GM03348 (cell line): ENCODE results near the gene LMNTD1.
"Not testable (repeated sequence)": the region's sequence is repeated elsewhere in the genome, so short reads cannot be mapped to it uniquely, and the experiment has no call there.

Experiments
- DNase-seq: peaks from one replicate; pipeline ENCODE4 v3.0.0; 2012; ENCODE audit warnings: low spot score

LMNTD1 gene, protein sequence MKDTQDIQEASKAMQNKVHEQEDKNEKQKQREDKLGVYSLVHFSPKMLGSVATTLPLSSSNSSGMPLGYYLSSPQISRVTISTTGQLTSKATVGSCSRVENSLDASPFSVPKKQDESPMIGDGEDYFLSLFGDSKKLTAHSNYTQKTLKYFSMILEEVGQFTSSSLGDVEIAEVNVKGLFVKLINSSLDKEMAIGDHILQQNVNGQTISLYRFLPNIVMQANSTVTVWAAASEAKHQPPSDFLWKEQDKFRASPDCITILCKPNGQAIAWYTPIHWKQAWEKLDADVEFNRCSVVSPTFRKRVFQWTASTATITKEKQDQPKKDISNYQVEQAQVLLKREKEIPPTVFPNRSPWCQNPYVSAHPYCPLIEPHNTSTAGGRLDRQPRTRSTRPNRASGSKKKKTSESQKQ

DNA sequence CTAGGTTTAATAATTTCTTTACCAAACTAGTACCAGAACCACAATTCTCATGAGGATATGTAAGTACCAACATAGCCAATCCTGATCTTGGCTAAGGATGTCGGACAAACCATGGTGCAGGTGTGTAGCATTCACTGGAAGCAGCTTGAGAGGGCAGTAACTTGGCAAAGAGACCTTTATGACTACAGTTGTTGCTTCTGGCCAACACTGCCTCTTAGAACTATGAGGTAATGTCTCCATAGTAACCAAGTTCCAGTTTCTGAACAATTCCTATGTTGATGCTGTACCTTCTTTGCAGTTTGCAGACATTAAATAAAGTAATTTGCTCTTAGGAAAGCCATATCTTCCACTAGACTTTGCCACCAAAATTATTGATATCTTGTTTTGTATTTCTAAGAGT, at the start of gene LMNTD1:
Gene LMNTD1 (minus strand): TSS at position 186 of the 400 bp plus-strand sequence. CDS start 324 bp downstream, outside the sequence.
- peak; percentile 35 for DNase-seq

DNA sequence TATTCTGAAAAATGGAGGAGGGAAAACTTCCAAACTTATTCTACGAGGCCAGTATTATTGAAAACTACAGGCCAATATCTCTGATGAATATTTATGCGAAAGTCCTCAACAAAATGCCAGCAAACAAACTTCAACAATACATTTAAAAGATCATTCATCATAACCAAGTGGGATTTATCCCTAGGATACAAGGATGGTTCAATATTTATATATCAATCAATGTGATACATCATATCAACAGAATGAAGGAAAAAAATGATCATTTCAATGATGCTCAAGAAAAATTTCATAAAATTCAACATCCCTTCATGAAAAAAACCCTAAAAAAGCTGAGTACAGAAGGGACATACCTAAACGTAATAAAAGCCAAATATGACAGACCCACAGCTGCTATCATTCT, 45.9 kb upstream of the LMNTD1 start:
- no peak for DNase-seq

DNA sequence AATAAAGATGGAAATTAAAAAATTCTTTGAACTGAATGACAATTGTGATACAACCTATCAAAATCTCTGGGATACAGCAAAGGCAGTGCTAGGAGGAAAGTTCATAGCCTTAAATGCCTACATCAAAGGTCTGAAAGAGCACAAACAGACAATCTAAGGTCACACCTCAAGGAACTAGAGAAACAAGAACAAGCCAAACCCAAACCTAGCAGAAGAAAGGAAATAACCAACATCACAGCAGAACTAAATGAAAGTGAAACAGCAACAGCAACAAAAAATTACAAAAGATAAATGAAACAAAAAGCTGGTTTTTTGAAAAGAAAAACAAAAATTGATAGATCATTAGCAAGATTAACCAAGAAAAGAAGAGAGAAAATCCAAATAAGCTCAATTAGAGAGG, 42.4 kb upstream of the LMNTD1 start:
- DNase-seq, result not testable (repeated sequence)

DNA sequence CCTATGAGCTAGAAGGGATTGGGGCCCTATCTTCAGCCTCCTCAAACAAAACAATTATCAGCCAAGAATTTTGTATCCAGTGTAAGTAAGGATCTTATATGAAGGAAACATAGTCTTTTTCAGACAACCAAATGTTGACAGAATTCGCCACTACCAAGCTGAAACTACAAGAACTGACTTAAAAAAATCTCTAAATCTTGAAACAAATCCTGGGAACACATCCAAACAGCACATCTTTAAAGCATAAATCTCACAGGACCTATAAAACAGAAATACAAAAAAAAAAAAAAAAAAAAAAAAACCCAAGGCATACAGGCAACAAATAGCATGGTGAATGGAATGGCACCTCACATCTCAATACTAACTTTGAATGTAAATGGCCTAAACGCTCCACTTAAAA, 41.3 kb upstream of the LMNTD1 start:
- DNase-seq, result no peak

DNA sequence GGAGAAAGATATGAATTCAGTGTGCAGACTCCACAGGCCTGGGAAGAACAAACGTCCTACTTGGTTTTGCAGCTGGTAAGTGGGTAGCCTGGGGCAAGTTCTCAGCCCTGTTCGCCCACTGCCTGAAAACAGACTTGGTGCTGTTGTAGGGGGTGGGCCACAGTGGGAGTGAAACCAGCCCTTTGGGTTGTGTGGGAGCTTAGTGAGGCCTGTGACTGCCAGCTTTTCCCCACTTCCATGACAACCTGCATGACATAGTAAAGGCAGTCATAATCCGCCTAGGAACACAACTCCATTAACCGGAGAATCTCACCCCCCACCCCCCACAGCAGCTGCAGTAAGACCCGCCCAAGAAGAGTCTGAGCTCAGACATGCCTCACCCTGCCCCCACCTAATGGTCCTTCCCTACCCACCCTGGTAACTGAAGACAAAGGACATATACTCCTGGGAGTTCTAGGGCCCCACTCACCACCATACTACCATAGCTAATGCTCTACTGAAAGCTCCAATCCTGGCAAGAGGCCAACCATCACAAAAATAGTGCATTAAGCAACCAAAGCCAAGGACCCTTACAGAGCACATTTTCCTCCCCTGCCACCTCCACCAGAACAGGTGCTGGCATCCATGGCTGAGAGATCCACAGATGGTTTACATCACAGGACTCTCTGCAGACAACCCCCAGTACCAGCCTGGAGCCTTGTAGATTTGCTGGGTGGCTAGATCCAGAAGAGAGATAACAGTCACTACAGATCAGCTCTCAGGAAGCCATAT, 39.8 kb upstream of the LMNTD1 start:
- DNase-seq, result no peak

DNA sequence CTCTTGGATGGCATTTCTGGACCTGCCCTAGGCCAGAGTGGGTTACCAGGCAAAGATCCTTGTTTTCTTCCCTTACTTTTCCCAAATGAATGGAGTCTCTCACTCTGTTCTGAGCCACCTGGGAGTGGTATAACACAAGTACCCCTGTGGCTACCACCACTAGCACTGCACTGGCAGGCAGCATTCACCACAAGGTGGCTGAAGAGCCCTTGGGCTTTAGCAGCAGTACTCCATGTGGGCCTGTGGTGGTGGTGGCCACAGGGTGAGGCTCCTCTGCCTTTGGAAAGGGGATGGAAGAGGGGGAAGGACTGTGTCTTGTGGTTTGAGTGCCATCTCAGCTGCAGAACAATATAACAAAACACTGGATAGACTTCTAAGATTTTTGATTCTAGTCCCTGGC, 38.1 kb upstream of the LMNTD1 start:
- no peak for DNase-seq

DNA sequence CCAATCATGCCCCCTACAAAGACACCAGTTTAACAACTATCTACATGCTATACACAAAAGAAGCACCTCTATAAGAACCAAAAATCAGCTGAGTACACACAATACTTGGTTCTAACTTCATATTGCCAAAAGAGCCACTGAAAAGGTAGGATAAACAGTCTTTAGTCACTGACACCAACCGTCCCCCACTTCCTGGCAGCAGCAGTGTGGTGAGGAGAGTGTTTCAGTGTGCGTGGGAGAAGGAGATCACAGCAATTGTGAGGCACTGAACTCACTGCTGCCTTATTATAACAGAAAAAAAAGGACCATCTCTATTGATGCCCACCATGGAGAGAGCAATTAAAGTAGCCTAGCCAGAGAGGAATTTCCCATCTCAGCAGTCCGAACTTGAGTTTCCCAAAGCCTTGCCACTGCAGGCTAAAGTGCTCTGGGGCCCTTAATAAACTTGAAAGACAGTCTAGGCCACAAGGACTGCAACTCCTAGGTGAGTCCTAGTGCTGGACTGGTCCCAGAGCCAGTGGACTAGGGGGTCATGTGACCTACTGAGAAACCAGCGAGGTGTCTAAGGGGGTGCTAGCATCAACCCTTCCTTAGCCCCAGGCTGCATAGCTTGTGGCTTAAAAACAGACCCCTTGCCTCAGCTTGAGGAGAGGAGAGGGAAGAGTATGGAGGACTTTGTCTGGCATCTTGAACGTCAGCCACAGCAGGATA, 37.1 kb upstream of the LMNTD1 start:
- no peak for DNase-seq

DNA sequence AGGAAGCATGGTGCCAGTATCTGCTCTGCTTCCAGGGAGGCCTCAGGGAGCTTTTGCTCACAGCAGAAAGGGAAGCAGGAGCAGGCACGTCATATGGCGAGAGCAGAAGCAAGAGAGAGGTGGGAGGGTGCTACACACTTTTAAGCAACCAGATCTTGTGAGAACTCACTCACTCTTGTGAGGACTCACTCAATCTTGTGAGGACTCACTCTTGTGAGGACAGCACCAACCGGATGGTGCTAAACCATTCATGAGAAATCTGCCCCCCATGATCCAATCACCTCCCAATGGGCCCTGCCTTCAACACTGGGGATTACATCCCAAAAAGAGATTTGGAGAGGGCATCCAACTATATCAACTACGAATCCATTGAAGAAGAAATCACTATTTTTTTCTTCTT, 34.3 kb upstream of the LMNTD1 start:
- no peak for DNase-seq

DNA sequence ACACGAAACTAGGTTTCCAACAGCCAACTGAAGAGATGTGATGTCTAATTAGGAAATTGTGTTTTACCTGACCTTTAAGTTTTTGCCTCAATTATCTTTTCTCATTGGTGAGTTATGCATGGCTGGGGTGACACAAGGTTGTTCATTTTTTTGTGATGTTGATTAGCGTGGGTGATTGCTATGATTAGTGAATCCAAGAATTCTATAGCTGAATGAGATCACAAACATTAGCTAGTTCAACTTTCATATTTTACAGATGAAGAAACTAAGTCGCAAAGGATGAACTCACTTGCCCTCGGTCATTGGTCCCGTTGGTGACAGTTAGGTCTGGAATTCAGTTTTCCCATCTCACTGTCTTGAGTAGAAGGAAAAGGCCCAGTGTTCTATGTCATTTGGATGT, 32.6 kb upstream of the LMNTD1 start:
- DNase-seq, result no peak

DNA sequence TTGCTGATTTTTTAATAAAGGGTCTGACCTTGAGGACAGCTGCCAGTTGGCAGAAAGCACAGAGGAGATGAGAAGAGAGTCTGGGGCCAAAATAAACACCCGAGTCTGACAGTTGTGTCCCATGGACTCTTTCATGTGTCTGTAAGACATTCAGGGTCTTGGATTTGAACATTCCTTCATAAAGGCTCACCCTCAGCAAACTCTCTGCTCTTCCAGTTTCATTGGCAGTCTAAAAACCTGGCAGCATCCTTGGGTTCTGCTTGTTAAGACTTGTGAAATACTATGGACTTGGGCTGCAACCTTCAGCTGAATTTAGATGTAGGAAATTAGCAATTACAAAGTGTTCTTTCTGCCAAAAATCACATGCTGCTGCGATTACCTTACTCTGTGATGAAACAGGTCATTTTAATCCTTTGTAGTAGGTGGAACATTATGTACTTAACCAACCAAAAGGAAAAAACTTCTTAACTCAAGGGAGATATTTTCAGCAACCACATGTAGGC, 32.0 kb upstream of the LMNTD1 start:
- DNase-seq, result peak; percentile 33

DNA sequence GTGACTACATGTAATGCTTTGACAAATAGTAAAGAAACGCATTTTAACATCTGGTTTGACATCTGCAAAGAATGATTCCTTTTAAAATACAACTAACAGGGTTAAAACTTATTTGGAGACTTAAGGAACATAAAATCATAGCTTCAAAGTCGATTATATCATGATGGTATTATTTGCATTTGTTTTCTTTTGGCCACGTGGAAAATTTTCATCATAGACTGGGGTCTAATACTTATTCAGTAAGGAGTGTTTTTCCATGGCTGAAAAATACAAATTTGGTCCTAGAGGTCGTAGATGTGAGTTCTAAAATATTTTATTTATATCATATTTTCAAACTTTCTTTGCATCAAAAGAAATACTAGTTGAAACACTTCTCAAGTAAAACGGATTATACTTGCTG, 31.5 kb upstream of the LMNTD1 start:
- DNase-seq, result no peak

DNA sequence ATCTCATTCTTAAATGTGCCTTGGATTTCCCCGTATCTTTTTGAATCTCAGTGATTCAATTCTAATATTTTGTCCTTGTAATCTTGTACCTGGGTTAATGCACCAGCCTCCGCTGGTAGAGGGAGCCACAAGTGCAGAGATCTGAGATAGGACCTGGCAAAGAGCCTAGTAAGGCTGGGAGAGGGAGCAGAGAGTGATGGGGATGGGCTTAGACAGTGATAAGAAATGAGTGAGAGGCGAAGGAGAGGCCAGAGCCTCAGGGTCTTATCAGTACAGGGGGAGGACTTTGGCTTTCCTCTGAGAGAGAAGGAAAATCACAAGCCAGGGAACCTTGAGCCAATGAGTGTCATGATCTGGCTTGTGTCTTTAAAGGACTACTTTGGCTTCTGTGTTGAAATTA, 30.5 kb upstream of the LMNTD1 start:
- no peak for DNase-seq

DNA sequence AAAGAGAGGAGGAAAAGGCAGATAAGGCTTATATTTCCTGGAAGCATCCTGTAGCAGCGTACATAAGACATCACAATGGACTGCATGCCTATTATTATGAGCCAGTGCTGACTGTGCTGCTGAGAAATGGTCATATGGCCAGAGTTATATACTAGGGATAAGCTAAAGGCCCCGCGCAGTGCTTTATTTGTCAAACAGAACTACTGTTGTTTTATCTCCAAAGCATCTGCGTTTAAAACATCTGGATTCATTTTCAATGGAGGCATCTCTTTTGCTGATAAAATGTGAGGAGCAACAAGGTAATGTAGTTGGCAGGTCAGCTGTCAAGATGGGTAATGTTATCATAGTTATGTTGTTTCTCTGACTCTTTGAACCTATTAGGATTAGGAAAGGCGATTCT, 28.0 kb upstream of the LMNTD1 start:
- no peak for DNase-seq

DNA sequence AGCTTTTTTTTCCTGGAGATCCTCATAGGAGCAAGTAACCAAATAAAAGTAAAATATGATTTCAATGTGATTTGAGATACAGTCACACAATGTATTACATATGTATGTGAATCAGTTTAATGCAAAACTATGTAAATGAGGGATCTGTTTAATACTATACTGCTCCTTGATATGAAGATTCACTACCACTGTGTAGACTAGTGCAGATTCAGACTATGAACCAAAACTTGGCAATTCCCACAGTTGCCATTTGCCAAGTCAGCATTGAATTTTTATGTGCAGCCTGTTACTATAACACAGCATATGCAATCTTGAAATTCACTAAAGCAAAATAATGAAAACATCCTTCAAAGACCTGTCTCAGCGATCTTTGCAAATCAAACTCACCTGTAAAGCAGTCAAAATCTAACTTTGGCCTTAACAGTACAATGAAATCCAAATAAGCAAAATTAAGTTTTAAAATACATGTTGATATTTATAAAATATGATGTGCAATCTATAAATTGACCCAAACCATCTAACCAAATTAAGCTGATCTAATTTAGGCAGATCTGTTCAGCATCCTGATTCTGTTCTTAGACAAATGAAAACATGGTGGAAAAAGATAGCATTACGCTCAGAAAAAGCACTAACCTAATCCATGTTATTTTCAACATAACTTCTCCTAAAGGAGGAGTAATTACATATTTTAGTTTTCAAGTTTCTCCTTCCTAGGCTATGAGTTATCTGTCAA, 25.5 kb upstream of the LMNTD1 start:
- no peak for DNase-seq

DNA sequence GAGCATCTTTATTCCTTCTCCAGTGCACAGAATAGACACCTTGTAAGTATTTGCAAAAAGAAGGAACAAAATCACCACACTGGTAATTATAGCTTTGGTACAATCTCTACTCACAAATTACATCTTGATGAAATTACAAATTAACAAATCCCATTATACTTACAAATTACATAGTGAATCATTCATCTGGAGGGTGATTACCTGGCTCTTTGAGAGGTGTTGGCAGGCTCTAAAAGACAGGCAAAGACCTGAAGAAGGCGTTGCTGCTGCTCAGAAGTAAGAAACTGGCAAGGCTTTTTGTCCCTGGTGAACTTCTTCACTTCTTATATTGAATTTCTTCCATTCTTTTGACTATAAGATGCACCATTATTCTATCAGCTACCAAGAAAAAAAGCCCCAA, 21.7 kb upstream of the LMNTD1 start:
- DNase-seq, result no peak

DNA sequence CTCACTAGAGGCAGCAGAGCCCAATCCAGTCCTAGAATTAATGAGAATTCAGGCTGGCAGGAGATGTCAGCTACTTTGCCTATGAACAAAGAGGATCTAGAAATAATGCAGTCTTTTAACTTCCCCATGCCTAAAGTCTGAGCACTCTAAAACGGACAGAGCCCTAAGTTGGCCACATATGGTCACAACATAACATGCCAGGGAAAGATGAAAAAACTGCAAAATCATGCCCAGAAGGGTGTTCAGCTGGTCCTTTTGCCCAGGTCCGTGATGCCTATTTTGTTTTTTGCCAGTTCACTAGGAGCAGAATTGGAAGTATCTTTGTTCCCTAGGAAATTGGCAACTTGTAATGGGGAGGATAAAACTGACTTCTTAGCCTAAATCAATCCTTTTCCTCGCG, 20.3 kb upstream of the LMNTD1 start:
- DNase-seq, result no peak

DNA sequence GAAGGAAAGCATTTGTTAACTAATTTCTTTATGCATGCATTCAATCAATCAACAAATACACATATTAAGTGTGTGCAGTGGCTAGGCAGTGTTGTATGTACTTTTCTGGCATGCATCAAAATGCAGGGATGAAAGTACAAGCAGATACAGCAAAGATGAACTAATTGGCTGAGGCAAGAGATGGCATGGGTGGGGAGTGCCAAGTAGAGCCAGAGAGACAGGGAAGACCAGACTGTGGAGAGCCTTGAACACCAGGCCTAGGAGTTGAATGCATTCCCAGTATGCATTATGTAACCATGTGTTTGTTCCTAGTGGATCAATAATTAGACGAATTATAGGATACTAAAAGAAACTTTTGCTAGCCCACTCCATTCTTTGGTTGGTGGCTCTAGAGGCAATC, 17.3 kb upstream of the LMNTD1 start:
- no peak for DNase-seq

DNA sequence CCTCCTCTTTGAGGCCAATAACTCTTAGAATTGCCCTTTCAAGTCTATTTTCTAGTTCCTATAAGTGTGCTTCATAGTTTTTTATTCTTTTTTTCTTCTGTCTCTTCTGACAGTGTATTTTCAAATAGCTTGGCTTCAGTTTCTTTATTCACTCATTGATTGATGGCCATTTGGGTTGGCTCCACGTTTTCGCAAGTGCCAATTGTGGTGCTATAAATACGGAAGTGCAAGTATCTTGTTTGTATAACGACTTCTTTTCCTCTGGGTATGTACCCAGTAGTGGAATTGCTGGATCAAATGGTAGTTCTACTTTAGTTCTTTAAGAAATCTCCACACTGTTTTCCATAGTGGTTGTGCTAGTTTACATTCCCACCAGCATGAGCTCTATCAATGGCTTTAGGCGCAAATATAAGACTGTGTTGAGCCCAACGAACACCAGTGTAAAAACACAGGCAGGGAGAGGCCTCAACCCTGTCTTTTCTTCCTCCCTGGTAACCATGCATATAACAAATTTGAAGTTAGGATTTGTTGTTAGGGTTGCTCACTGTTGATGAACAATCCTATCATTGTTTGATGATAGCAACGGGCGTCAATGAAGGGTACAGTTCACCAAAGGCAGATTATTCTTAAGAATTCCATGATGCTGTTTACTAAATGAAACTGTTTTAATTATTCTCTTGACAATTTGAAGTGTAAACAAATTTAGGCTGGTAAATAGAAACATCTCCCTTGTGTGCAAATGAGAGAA, 13.3 kb upstream of the LMNTD1 start:
- DNase-seq, result no peak

DNA sequence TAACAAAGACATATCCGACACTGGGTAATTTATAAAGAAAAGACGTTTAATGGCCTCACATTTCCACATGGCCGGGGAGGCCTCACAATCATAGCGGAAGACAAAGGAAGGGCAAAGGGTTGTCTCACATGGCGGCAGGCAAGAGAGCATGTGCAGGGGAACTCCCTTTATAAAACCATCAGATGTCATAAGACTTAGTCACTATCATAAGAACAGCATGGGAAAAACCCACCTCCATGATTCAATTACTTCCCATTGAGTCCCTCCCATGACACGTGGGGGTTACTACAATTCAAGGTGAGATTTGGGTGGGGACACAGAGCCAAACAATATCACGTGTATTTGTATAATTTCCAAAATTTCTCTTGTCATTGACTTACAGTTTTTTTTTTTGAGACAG, 5.5 kb upstream of the LMNTD1 start:
- DNase-seq, result no peak

DNA sequence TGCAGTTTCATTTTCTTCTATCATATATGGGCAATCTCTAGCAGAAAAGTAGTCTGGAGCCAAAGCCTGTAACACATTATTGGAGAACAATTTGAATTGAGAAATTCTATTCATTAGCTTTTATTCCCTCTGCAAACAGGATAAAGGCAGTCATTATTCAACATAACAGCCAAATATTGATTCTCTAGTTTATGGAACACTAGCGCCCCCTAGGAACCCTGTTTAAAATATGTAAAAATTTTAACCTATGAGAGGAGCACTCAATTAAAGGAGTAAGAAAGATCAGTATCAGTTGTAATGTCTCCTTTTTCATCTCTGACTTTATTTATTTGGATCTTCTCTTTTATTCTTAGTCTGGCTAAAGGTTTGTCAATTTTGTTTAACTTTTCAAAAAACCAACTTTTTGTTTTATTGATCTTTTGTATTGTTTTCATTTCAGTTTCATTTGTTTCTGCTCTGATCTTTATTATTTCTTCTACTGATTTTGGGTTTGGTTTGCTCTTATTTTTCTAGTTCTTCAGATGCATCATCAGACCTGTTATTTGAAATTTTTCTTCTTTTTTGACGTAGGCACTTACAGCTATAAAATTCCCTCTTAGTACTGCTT, 4.8 kb upstream of the LMNTD1 start:
- DNase-seq, result peak; percentile 47

DNA sequence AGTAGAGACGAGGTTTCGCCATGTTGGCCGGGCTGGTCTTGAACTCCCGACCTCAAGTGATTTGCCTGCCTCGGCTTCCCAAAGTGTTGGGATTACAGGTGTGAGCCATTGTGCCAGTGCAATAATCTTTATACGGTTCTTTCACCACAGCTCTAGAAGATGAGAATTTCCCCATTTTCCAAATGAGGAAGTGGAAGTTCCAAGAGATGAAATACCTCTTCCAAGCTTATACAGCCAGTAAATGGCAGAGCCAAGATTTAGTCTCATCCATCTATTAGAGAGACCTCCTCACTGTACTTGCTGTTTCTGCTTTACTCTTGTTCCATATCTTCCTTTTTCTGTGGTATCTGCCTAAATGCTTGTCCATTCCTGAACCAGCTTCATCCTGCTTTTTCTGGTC, 3.1 kb upstream of the LMNTD1 start:
- no peak for DNase-seq
